Renal pelvis (tissue), 12 donors: ENCODE results near the gene TEX44. TPM values are rescaled to one million over a fixed set of nuclear protein-coding genes. Genes with fewer than 3 reads are reported as not detected.
"Not testable (repeated sequence)": the region's sequence is repeated elsewhere in the genome, so short reads cannot be mapped to it uniquely, and the experiment has no call there.

ENCODE experiments used
- DNase-seq: peaks from one replicate; pipeline ENCODE4 v3.0.0-alpha.2; 2013
- long read RNA-seq, 16 experiments: transcript quantifications; one replicate each; lab custom pipeline, GENCODE V29; 2026
- polyA plus RNA-seq, 3 donors: library from polyadenylated mRNA; unstranded; fragments of 120-200 nt; gene quantifications; one replicate each; pipeline ENCODE4 v1.2.1, GENCODE V29; 2013; ENCODE audit not compliant: insufficient read length in 3 of 3

The TEX44 gene
- not detected for polyA plus RNA-seq
- long read RNA-seq, donor 1, result 0 reads
- long read RNA-seq, donor 2, result 0 reads
- long read RNA-seq, donor 3, result 0 reads
- long read RNA-seq, donor 4, result 0 reads
- long read RNA-seq, donor 5, result 0 reads
- long read RNA-seq, donor 6, result 0 reads
- long read RNA-seq, donor 7, result 0 reads
- long read RNA-seq, donor 8, result 0 reads
- long read RNA-seq, donor 9, result 0 reads
- long read RNA-seq, donor 10, result 0 reads
- long read RNA-seq, donor 11, result 0 reads
- long read RNA-seq, donor 12, result 0 reads
- long read RNA-seq, donor 13, result 0 reads
- long read RNA-seq, donor 14, result 0 reads
- long read RNA-seq, donor 15, result 0 reads
- long read RNA-seq, donor 16, result 0 reads

- DNase-seq, result no peak
These were observed at the start of gene TEX44 for GRCh38 chr2:231592636-231593145. TSS of gene TEX44 (plus strand) at chr2:231592864. CDS start at chr2:231592952, 88 bp downstream.

GRCh38 chr2:231545105-231545902 lies 47.4 kb upstream of the TEX44 start:
- DNase-seq, result no peak

GRCh38 chr2:231546014-231546715 lies 46.5 kb upstream of the TEX44 start:
- no peak for DNase-seq

- no peak for DNase-seq
These were observed 45.2 kb upstream of the TEX44 start for GRCh38 chr2:231547315-231548110.

- no peak for DNase-seq
These were observed 43.9 kb upstream of the TEX44 start for GRCh38 chr2:231548752-231549151.

- no peak for DNase-seq
These were observed 43.0 kb upstream of the TEX44 start for GRCh38 chr2:231549446-231550239.

- no peak for DNase-seq
These were observed 39.9 kb upstream of the TEX44 start for GRCh38 chr2:231552752-231553151.

- DNase-seq, result no peak
These were observed 38.3 kb upstream of the TEX44 start for GRCh38 chr2:231554327-231554726.

GRCh38 chr2:231554748-231555545 lies 37.7 kb upstream of the TEX44 start:
- DNase-seq, result peak; percentile 66

- not testable (repeated sequence) for DNase-seq
These were observed 36.2 kb upstream of the TEX44 start for GRCh38 chr2:231556496-231556895.

- no peak for DNase-seq
These were observed 35.7 kb upstream of the TEX44 start for GRCh38 chr2:231556981-231557380.

- DNase-seq, result peak; percentile 80
These were observed 35.0 kb upstream of the TEX44 start for GRCh38 chr2:231557571-231558217.

GRCh38 chr2:231563378-231563961 lies 29.2 kb upstream of the TEX44 start:
- no peak for DNase-seq

GRCh38 chr2:231565887-231566594 lies 26.6 kb upstream of the TEX44 start:
- no peak for DNase-seq

- DNase-seq, result no peak
These were observed 25.5 kb upstream of the TEX44 start for GRCh38 chr2:231567159-231567558.

- DNase-seq, result no peak
These were observed 24.4 kb upstream of the TEX44 start for GRCh38 chr2:231568098-231568784.

- no peak for DNase-seq
These were observed 23.8 kb upstream of the TEX44 start for GRCh38 chr2:231568785-231569435.
